GM18907 (cell line): ENCODE measurements around the gene CAPN7.

Source experiments
- ATAC-seq: cut with Tn5 transposase; IDR thresholded peaks from one replicate; pipeline ENCODE4 v1.9.1; 2021; ENCODE audit warnings: mild to moderate bottlenecking, moderate library complexity; ENCODE audit not compliant: unreplicated experiment

The CAPN7 gene

GRCh38 chr3:15198686-15199085, 7.4 kb upstream of the CAPN7 start:
- no peak for ATAC-seq

GRCh38 chr3:15199493-15200105, 6.4 kb upstream of the CAPN7 start:
- ATAC-seq: no peak

- ATAC-seq: no peak
Measured at GRCh38 chr3:15204005-15204404, 2.0 kb upstream of the CAPN7 start.

GRCh38 chr3:15205482-15205933, 538 bp upstream of the CAPN7 start:
- no peak for ATAC-seq

- peak; percentile 37 for ATAC-seq
Measured at GRCh38 chr3:15206662-15207576, 873 bp downstream of the CAPN7 start.

GRCh38 chr3:15207836-15208504, 1.9 kb downstream of the CAPN7 start:
- no peak for ATAC-seq

- ATAC-seq: no peak
Measured at GRCh38 chr3:15211937-15212336, 5.9 kb downstream of the CAPN7 start.

- no peak for ATAC-seq
Measured at GRCh38 chr3:15214758-15215157, 8.7 kb downstream of the CAPN7 start.

- ATAC-seq: no peak
Measured at GRCh38 chr3:15215996-15216395, 9.9 kb downstream of the CAPN7 start.

GRCh38 chr3:15216501-15216900, 10.5 kb downstream of the CAPN7 start:
- ATAC-seq: no peak

- no peak for ATAC-seq
Measured at GRCh38 chr3:15217011-15217671, 11.1 kb downstream of the CAPN7 start.

- ATAC-seq: no peak
Measured at GRCh38 chr3:15217841-15218267, 11.8 kb downstream of the CAPN7 start.

GRCh38 chr3:15218689-15219088, 12.6 kb downstream of the CAPN7 start:
- ATAC-seq: no peak

GRCh38 chr3:15220056-15220455, 14.0 kb downstream of the CAPN7 start:
- ATAC-seq: no peak

GRCh38 chr3:15220661-15221060, 14.6 kb downstream of the CAPN7 start:
- no peak for ATAC-seq

- ATAC-seq: no peak
Measured at GRCh38 chr3:15221574-15222217, 15.7 kb downstream of the CAPN7 start.

GRCh38 chr3:15223685-15224572, 17.9 kb downstream of the CAPN7 start:
- ATAC-seq: no peak

GRCh38 chr3:15228147-15228546, 22.1 kb downstream of the CAPN7 start:
- no peak for ATAC-seq

- ATAC-seq: no peak
Measured at GRCh38 chr3:15229262-15229661, 23.2 kb downstream of the CAPN7 start.

GRCh38 chr3:15241341-15241740, 35.3 kb downstream of the CAPN7 start:
- no peak for ATAC-seq
